GM19238 (cell line): ENCODE measurements around the gene TTC12.

Experiments used
- DNase-seq: peaks from one replicate; pipeline ENCODE4 v3.0.0; 2011; ENCODE audit warnings: low spot score; ENCODE audit not compliant: insufficient read length

Gene TTC12

DNA sequence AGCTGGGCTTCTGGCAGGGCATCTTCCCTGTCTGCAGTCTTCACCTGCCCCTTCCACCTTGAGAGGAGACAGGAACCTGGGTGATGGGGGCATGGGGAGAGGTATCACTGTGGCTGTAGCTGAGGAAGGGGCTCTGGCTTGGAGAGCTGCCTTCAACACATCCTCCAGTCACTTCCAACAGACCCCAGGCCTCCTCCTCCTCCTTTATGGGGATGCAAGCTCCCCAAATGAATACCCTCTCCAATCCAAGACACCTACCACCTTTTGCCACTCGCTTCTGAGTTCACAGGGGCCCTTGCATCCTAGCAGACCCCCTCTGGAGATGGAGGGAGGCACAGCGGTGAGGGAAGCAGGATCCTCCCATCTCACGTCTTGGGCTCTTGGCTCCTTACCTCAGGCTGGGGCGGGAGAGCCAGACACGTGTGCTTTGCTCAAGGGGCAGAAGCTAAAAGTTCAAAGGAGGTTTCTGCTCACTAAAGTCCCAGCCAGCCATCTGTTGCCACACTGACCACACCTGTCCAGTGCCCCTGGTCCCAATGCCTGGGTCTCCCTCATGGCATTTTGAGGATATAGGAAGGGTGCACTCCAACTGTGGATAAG lies 86.3 kb downstream of the TTC12 start:
- no peak for DNase-seq

DNA sequence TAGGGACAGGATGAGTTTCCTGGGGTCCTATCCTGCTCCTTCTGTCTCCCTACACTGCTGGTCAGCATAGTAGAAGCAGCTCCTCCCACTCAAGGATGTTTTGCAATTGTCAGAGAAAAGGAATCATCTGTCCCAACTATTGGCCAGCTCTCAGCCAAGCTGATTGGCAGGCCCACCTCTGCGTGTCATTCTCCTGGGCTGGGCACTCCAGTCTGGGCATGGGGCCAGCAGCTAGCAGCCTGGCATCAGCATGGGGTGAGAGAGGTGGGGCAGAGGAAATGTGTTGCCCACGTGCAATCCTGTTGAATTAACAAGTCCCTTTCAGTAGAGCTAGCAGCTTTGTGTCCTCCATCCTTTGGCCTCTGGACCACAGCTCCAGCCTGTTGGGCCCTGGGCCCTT lies 87.3 kb downstream of the TTC12 start:
- no peak for DNase-seq

DNA sequence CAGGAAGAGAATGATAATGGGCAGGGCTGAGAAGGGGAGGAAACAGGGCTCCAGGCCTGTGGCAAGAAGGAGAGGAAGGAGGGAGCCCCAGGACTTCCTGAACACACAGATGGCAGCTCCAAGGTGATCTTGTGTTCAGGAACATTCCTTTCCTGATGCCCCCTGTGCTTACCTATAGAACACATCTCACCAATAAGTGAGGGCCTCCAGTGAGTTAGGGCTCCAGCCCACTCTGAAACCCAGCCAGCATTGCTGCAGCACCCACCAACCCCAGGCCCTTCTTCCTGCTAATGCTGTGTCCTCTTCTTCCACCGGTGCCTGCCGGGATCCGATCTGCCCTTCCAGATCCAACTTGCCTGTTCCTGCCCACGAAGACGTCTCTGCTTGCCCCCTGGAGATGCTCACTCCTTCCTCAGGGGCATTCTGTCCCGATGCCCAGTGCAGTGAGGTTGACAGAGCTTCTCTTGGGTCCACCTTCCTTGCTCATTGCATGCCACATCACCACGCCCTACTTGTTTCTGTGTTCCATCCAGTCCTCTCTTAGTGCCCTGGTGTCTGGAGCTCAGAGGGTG lies 90.6 kb downstream of the TTC12 start:
- no peak for DNase-seq

- DNase-seq = no peak
Measured at GRCh38 chr11:113405724-113406478, 91.5 kb downstream of the TTC12 start.

DNA sequence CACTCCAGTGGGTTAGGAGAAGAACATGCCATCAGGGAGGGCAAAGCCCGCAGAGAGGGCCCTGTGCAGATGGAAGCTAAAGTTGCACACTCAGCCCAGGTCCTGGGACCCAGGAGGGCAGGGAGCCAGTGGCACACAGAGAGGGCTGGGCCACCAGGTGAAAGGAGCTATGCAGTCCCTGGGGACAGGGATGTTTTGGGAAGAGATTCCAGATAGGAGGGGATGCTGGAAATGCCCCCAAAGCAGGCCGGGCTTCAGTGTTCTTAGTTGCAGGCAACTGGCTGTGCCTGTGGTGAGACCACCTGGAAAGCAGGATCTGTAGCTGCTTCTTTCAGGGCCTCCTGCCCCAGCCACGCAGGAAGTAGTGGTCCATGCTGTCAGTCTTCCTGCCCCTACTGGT lies 92.8 kb downstream of the TTC12 start:
- no peak for DNase-seq

DNA sequence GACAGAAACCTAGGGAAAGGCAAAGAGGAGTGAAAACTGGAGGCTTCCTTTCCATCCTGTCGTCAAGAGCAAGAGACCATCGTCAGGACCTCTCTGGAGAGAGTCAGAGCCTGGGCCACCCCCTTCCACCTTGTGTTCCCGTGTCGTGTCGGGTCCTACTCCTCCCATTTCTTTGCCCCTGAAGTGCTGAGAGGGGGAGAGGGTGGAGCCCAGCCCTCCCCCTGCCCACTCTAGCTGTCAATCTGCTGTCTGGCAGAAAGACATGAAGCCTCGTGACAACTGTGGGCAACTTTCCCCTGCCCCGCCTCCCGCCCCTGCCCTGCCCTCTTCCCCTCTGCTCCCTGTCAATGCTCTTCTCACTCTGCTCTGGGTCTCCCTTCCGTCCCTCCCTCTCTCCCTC lies 93.8 kb downstream of the TTC12 start:
- DNase-seq = no peak

- DNase-seq = no peak
Measured at GRCh38 chr11:113408887-113409286, 94.5 kb downstream of the TTC12 start.

- DNase-seq = no peak
Measured at GRCh38 chr11:113409526-113409925, 95.1 kb downstream of the TTC12 start.

DNA sequence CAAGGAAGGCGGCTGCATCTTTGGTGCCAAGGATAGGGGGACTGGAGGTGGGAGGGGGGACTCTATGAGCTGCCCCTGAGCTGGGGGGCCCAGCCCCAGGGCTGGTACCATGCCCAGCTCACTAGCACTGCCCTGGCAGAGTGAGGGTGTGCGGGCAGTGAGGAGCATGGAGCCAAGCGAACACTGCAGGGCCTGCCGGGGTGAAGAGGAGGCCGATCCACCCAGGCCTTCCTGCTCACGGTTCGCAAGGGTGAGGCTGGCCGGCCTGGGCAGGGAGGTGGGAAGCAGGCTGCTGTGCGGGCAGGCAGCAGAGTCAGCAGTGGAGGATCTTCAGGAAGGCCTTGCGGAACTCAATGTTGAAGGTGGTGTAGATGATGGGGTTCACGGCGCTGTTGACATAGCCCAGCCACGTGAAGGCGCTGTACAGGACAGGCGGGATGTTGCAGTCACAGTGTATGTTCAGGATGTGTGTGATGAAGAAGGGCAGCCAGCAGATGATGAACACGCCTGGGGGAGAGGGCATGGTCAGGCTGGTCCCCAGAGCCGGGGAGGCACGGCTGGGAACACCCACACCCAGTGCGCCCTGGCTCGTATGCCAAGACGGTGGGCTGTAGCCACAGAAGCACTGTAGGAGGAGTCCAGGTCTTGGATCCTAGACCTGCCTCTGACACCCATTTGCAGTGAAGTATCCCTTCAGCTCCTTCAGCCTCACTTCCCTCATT lies 96.2 kb downstream of the TTC12 start:
- no peak for DNase-seq

DNA sequence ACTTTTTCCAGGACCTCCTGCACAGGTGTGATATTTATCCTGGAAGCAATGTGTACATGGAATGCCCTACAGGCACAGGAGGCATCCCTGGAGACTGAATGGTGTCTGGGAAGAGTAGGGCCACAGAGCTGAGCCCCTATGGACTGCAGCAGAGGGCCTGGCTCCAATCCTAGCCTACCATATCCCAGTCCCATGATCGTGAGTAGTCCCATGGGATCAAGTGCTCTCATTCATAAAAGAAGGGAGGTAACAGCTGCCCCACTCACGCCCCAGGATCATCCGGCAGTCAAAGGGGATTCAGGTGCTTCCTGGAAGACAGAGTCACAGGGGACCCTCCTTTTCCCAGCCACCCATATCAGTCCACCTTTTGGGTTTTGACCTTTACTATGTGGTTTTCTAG lies 97.2 kb downstream of the TTC12 start:
- no peak for DNase-seq

- no peak for DNase-seq
Measured at GRCh38 chr11:113412675-113413074, 98.3 kb downstream of the TTC12 start.

GRCh38 chr11:113415343-113415742 lies 101.0 kb downstream of the TTC12 start:
- no peak for DNase-seq
